ELF-1 (cell line): ENCODE data around the gene TGFB1I1.
A peak's percentile ranks its signal among the peaks of the same experiment; 100 is the strongest.
"Not testable (repeated sequence)": the region's sequence is repeated elsewhere in the genome, so short reads cannot be mapped to it uniquely, and the experiment has no call there.

Experiments used
- DNase-seq: peaks from one replicate; pipeline ENCODE4 v3.0.0-alpha.2; 2016; ENCODE audit warnings: low read depth, low spot score

Gene TGFB1I1

DNA sequence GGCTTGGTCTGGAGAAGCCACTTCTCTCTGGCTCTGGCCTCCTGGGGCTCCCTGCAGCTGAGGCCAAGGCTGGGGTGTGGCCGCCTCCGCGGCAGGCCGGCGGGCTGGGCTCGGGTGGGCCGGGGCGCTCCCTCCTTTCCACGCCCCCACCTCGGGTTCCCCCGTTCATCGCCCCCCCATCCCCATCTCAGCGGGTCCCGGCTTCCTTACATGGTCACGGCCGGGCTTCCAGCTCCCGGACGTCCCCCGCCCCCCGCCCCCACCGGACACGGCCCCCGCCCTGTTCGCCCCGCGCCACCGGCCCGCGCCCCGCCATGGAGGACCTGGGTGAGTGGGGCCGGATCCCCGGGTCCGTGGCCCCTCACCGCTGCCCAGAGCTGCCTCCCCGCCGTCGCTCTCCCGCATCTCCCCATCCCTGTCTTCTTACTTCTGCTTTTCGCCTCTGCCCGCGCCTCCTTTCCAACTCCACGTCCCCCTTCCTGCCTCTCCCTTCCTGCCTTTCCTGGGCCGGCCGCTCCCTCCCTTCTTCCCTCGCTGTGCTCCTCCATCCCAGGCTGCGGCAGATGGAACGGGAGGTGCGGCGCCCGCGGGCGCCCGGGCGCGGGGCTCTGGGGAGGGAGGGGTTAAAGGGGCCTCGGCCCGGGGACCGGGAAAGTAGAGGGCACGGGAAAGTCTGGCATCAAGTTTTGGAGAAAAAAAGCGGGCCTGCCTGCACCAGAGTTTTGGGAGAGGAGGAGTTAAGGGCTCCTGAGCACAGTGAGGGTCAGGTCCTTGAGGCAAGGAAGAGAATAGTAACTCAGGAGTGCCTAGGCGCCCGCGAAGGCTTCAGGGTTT is at the start of gene TGFB1I1:
TSS of gene TGFB1I1 (plus strand) at position 278 of the 834 bp plus-strand sequence. CDS start at position 315, 37 bp downstream.
- no peak for DNase-seq

DNA sequence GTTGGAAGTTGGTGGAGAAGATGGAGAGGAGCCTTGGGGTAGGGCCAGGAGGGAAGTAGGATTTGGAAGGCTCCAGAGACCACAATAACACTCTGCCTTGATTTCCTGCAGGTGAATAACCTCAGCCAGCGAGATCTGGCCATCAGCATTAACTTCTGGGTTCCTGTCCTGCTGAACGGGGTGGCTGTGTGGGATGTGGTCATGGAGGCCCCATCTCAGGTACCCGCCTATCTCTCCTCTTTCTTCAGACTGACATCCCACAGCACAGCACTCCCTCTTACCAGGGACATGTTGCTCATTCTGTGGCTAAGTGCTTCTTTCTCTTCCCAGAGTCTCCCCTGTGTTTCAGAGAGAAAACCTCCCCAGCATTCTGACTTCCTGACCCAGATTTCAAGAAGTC is 48.7 kb upstream of the TGFB1I1 start:
- no peak for DNase-seq

DNA sequence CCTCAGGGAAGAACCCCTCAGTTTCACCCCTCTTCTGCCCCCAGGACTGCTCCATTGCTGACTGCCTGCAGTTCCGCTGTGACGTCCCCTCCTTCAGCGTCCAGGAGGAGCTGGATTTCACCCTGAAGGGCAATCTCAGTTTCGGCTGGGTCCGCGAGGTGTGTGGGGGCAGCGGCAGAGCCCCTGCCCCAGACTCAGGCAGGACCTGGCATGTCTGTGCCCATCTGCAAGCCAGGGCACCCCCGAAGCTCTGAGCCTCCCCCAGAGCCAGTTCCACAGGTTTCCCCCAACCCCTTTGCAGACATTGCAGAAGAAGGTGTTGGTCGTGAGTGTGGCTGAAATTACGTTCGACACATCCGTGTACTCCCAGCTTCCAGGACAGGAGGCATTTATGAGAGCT is 48.2 kb upstream of the TGFB1I1 start:
- DNase-seq = no peak

DNA sequence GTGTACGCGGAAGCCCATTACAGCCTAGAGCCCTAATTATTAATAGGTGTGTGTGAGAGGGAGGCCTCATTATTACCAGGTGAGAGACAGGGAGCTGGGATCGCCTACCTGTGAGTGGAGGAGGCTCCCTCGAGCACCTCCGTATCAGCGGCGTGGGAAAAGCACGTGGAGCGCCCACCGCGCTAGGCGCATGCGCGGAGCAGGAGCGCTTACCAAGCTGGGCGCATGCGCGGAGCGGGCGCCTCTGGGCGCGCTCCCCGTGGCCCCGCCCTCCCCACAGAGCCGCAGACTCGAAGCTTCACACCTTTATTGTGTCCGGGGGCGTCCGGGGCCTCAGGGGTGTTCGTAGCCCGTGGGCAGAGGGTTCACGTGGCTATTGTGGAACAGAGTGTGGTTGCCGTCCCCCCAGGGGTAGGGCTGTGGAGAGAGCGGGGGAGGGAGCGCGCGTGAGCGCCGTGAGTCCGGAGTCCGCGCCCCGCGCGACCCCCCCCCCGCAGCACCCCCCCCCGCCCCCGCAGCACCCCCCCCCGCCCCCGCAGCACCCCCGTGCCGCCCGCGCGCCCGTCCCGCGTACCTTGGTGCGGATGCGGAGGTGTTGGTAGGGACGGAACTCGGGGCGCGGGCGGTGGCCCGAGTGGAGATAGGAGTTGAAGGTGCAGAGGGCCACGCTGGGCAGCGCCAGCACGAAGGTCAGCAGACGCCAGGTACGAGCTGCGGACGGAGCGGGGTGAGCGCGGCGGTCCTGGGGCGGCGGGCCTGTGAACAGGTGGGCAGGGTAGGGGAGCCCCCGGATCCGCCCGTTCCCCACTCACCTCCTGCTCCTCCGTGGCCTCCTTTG is 44.3 kb upstream of the TGFB1I1 start:
- no peak for DNase-seq

DNA sequence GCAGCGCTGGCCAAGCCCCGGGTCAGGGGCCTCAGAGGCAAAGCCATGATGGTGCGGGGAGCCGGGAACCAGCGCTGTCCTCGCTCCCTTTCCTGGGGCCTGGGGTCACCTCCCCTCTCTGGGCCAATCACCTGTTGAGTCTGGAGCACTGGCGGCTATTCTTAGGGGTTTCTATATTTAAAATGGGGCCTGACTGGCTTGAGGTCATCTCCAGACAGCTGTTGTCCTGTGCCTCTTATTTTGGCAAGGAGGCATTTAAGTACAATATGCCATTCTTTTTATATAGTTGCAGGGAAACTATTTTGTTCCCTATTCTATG is 43.7 kb upstream of the TGFB1I1 start, which contains the start of gene COX6A2:
TSS of gene COX6A2 (minus strand) at position 82 of the 319 bp plus-strand sequence. CDS start at position 47, 35 bp downstream.
- no peak for DNase-seq

DNA sequence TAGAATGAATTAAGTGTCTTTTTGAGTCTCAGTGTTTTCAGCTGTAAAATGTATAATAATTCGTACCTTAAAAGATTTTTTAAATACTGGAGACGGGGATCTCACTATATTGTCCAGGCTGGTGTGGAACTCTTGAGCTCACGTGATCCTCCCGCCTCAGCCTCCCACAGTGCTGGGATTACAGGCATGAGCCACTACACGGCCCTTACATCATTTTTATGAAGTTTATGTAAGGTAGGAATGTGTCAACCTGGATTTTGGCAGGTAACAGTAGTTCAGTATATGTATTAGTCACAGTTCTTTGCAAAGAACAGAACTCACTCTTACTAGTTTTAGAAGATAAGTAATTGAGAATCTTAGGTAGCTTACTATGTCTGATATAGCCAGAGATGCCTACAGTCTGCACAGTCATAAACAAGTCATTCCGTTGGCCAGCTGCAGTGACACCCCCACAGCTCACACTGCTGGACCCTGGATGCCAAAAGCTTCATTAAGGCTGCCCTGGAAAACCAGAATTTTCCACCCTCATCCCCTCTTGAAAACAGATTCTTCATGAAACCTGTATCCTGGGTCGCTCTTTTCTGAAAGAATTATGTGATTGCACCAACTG is 43.2 kb upstream of the TGFB1I1 start:
- no peak for DNase-seq

DNA sequence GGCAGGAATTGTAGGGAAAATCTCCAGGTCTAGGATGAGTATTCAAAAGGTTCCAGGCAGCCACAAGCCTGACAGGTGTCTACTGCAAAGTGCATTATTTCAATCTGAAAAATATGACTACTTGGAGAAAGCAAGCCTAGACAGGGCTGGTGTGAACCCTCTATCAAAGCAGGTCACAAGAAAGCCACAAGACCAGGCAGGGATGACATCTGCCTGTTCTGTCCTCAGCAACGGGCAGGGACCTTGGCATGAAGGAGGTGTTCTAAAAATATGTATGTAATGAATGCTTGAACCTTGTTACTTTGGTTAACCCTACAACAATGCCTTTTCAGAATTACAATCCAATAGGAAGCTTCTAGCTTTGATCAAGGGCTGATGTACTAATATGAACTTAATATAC is 42.6 kb upstream of the TGFB1I1 start:
- DNase-seq = no peak

DNA sequence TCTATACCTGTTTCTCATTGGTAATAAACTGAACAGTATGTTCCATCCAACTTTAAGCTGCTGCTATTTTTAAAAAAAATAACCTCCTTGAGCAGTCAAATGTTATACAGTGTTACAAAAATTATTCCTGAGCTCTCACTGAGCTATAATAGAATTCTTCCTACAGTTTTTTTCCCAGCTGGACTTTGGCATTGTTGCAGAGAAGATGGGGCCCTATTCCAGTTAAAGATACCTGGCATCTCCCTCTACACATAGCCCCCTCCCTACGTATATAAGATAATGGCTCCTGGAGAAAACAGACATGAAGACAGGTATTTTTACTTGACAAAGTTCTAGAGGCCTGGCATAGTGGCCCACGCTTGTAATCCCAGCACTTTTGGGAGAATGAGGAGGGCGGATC is 42.2 kb upstream of the TGFB1I1 start:
- no peak for DNase-seq

DNA sequence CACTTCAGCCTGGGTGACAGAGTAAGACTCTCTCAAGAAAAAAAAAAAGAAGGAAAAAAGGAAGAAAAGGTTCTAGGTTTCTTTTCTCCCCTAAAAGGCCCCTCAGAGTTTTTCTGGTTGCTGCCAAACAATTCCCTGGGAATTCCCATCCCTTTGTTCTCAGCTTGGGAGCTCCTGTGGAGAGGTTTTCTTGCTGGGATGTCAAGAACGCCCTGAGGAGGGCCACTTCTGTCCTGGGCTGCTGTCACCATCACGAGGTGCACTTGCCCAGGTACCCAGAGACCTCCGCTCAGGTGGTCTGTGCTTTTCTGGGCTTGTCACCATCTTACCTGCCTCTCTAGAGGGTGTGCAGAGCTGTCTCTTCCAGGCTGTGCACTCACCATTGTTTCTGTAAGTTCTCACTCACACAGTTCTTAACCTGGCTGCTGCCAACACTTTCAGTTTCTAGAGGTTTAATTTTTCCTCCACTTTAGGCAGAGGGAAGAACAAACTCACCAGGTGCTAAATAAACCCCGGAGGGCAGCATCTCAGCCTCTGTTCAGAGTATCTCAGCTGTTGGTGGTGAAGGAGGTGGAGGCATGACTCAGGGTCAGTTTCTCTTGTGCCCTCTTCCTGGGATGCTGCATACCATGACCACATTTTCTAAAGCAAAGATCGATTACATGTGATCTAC is 41.4 kb upstream of the TGFB1I1 start:
- DNase-seq = peak; percentile 15

DNA sequence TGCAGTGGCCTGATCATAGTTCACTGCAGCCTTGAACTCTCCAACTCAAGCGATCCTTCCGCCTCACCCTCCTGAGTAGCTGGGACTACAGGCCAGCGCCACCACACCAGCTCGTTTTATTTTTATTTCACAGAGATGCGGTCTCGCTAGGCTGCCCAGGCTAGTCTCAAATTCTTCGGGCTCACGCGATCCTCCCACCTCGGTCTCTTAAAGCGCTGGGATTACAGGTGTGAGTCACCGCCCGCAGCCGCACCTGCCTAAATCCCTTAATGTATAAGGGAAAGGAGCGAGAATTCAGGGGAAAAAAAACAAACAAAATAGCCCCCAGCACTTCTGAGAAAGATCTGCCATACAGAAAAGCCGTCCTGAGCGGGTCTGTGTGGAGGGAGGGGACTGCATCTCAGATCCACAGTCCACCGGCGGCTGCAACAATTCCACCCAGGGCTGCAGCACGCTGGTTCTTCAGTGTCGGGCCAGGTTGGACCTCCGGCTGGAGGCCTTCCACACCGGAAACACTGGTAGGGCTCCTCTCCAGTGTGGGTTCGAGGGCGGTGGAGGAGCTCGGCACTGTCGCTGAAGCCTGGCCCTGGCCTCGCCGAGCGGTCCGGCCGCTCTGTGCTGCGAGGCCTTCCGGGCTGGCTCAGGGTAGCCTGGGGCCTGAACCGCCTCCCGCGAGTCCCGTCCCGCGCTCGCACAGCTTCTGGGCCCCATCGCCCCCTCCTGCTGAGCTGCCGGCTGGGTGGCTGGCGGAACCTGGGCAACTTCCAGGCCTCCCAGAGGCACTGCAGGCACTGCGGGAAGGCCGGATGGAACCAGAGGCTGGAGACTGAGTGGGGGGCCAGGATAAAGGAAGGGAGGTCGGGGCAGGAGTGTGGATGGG is 36.4 kb upstream of the TGFB1I1 start:
- peak; percentile 52 for DNase-seq

DNA sequence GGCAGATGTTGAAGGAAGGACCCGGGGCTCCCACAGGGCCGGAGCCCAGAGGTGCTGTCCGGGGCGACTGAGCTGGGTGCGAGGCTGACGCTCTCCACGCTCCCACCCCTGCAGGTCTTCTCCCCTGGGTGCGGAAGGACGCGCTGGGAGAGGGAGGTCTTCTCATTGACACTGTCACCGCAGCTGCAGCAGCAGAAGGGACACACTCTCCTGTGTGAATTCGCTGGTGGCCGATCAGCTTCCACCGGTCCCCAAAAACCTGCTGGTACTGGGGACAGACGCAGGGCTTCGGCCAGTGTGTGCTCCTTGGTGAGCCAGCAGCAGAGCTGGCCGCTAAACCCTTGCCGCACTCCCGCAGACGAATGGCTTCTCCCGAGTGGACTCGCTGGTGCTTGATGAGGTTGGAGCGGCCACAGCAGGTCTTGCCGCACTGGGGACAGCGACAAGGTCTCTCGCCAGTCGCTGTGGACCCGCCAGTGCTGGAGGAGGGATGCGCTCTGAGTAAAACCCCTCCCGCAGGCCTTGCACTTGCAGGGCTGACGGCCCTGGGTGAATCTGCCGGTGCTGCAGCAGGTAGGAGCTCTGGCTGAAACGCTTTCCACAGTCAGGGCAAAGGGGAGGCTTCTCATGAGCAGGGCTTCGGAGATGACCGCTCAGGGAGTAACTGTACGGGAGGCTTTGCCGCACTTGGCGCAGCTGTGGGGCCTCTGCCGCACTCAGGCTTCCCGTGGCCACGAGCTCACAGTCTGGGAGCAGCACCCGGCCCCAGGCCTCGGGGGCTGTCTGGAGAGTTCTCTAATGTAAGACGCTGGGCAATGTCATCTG is 35.5 kb upstream of the TGFB1I1 start:
- DNase-seq = peak; percentile 18

DNA sequence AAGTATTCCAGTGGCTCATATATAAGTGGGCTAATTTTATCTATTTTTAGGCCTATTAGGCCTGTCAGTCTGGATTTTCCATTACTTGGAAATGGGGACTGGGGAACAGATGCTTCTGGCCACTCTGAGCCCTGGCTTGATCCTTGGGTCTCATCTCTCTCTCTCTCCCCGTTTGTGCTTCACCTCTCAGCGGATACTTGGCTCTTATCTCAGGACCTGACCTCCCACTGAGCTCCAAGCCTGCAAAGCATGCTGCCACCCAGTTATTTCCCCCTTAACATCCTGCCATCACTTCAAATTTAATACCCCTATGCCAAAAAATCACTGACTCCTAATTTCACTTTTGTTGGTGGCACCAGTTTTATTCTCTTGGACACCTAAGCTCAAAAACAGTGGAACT is 33.5 kb upstream of the TGFB1I1 start:
- DNase-seq = no peak

DNA sequence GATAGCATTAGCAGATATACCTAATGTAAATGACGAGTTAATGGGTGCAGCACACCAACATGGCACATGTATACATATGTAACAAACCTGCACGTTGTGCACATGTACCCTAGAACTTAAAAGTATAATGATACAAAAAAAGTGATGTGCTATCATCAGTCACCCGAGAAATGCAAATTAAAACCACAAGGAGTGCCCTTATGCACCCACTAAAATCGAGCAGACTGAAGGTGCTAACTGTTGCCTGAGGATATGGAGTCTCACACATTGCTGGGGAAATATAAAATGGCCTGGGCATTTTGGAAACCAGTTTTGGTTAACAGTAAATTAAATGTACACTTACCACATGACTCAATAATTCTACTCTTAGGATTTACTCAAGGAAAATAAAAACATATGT is 32.9 kb upstream of the TGFB1I1 start:
- DNase-seq = not testable (repeated sequence)

DNA sequence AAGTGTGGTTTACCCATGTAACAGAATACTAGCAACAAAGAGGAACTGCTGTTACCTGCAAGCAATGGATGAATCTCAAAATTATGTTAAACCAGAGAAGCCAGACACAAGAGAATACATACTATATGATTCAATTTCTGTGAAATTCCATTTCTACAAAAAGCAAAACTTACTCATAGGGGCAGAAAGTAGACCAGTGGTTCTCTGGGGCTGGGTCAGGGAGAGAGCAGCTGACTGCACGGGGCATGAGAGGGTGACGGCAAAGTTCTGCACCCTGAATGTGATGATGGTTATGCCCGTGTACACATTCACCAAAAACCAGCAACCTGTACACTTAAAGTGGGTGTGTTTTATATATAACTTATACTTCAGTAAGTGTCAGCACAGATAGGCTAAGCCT is 32.4 kb upstream of the TGFB1I1 start:
- no peak for DNase-seq

DNA sequence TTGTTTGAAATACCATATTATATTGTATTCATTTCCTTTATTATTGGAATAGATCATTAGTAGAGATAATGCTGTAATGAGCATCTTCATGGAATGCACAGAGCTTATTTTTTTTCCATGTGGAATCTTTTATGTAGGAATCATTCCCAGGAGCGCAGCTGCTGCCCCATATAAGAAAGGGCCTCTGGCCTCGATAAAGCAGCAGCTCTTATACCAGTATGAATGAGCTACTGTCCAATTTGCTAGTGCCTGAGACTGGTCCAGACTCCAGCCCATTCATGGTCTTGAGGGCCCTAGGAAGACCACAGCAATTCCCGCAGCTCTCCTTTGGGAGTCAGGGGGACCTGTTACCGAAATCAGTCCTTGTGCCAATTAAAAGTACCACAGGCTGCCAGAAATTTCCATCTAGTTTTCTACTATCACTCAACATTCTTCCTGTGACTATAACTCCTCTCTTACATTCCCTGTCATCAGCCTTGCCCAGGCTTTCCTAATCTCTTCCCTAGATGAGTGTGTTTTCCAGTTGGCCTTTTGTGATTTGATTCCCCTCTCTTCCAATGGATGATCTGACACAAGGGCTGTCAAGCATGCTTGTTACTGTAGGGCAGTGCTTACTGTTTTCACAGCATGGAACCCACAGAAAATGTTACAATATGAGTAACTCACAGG is 31.3 kb upstream of the TGFB1I1 start:
- no peak for DNase-seq

DNA sequence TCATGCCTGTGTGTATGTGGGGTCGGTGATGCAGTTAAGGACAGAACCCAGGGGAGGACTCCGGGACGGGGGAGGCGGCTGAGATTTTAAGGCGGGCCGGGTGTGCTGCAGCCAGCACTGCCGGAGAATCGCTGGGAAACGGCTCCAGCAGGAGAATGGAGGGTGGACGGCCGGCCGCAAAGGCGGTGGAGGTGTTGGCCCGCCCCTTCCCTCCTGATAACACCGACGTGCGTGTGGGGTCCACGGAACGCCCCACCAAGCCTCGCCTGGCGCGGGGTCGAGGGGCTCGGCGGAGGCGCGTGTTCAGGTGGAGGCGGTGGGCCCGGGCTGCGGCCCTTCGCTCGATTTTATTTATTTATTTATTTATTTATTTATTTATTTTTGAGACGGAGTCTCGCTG is 30.0 kb upstream of the TGFB1I1 start:
- no peak for DNase-seq

DNA sequence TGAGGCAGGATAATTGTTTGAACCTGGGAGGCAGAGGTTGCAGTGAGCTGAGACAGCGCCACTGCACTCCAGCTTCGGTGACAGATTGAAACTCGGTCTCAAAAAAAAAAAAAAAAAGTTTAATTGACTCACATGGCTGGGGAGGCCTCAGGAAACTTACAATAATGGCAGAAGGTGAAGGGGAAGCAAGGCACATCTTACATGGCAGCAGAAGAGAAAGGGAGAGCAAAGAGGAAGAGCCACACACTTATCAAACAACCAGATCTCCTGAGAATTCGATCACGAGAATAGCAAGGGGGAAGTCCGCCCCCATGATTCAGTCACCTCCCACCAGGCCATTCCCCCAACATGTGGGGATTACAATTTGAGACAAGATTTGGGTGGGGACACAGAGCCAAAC is 26.0 kb upstream of the TGFB1I1 start:
- DNase-seq = not testable (repeated sequence)

DNA sequence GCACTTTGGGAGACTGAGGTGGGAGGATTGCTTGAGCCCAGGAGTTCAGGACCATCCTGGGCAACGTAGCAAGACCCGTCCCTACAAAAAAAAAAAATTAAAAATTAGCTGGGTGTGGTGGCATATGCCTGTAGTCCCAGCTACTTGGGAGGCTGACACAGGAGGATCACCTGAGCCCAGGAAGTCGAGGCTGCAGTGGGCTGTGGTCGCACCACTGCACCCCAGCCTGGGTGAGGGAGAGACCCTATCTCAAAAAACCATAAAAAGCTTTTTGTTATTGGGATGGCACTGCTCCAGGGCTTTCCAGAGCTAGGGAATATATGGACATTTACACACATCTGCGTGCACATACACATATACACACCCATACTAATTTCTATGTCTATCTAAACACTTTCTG is 20.8 kb upstream of the TGFB1I1 start:
- no peak for DNase-seq

DNA sequence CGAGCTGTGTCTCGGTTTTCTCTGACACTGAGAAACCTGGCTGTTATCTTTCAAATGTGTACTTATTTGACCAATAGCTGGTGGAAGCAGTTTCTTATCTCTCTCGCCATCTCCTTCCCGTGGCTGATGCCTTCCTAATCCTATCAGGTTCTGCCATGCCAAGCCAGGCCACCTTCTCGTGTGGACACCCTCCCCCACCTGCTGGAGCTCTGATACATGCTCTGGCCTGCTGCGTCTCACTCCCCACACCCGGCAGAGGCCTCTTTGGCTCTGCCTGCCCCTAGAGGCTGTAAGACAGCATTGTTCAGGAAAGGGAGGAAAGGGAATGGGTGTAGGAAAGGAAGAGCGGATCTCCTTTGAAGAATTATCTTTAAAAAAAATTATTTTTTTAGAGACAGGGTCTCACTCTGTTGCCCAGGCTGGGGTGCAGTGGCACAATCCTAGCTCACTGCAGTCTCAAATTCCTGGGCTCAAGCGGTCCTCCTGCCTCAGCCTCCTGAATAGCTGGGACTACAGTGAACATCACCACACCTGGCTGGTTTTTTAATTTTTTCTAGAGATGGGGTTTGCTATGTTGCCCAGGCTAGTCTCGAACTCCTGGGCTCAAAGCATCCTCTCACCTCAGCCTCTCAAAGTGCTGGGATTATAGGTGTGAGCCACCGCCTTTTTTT is 20.1 kb upstream of the TGFB1I1 start:
- peak; percentile 76 for DNase-seq
